Psoas muscle (tissue), 8 donors: Measurements from ENCODE around the gene MPHOSPH9. TPM values are rescaled to one million over a fixed set of nuclear protein-coding genes. Genes with fewer than 3 reads are reported as not detected.
A peak's percentile ranks its signal among the peaks of the same experiment; 100 is the strongest.

Experiments
- ATAC-seq, 4 donors: fragments of 200-7000 bp; cut with Tn5 transposase; one replicate each; pipeline ENCODE4 v1.9.1; 2020; ENCODE audit warnings: moderate library complexity in 3 of 4, mild to moderate bottlenecking in 2 of 4
- DNase-seq, 2 donors: peaks; one replicate each; pipeline ENCODE4 v3.0.0-alpha.2; 2020
- H3K27ac ChIP-seq: fragments of 200-600 bp; one replicate; pipeline ENCODE4 v1.8.0; 2022
- H3K27me3 ChIP-seq, 3 donors: fragments of 200-600 bp in 1 of 3; one replicate each; pipeline versions ENCODE4 v1.6.1 to v1.8.0; 2013 to 2022; ENCODE audit warnings: low read length in 2 of 3, mild to moderate bottlenecking in 2 of 3, moderate library complexity in 1 of 3; ENCODE audit not compliant: insufficient read depth in 3 of 3
- H3K36me3 ChIP-seq, 2 donors: fragments of 200-600 bp in 1 of 2; one replicate each; pipeline versions ENCODE4 v1.6.1 to v1.8.0; 2013 to 2022; ENCODE audit warnings: low read depth in 1 of 2, mild to moderate bottlenecking in 1 of 2, moderate library complexity in 1 of 2; ENCODE audit not compliant: insufficient read depth in 1 of 2
- H3K4me1 ChIP-seq: fragments of 200-600 bp; one replicate; pipeline ENCODE4 v1.8.0; 2022
- H3K4me3 ChIP-seq: fragments of 200-600 bp; one replicate; pipeline ENCODE4 v1.8.0; 2022; ENCODE audit warnings: mild to moderate bottlenecking
- H3K9me3 ChIP-seq: fragments of 200-600 bp; one replicate; pipeline ENCODE4 v1.8.0; 2022
- WGBS, 3 donors: extraction: QIAGEN DNeasy Blood & Tissue Kit; methylation state at CpG; one replicate each; pipeline versions ENCODE4 v1.1.6 to v1.1.7; 2013; 5-methylcytosine and 5-hydroxymethylcytosine counted together
- intact Hi-C, 2 donors: fragments of 100-400 bp; cut with DNase I; formaldehyde crosslinking; loops; one replicate each; pipeline versions ENCODE4 v1.11.0 to v1.14.2; 2022
- polyA plus RNA-seq, 3 donors: library from polyadenylated mRNA; stranded (reverse); fragments of 200-250 nt; gene quantifications; one replicate each; pipeline ENCODE4 v1.2.3, GENCODE V29; 2013
- total RNA-seq, 4 donors: library from RNA; stranded (reverse); fragmentation: NEBNext Ultra II Directional in 2 of 4; extraction: Animal tissue kit (Norgen Biotek cat#: 25700) in 2 of 4; gene quantifications; one replicate each; pipeline versions ENCODE4 v1.2.1 to v1.2.4, GENCODE V29; 2021 to 2023
- TF ChIP-seq, protein P1 (sequence below): fragments of 200-600 bp; IDR thresholded peaks from one replicate; pipeline ENCODE4 v1.8.0; 2022; ENCODE audit warnings: antibody characterized with exemption
- donor health status: healthy with polysubstance abuse.
- donor health status: DM: no; HTN: no; CAD: no; lungs with moderate emphysema.
- donor health status: Bipolar disorder and iron deficiency.
- donor health status: healthy.
- donor health status: DM: yes; HTN: yes; CAD: no.
- donor health status: DM: no; HTN: no; CAD: no.
- donor health status: DM: no; HTN: no; CAD: no.
- donor health status: DM: yes; HTN: yes; CAD: no.

The MPHOSPH9 gene
- total and polyA plus RNA-seq, 7 donors, result 3.2 to 14.4 (median 8.7) TPM

DNA sequence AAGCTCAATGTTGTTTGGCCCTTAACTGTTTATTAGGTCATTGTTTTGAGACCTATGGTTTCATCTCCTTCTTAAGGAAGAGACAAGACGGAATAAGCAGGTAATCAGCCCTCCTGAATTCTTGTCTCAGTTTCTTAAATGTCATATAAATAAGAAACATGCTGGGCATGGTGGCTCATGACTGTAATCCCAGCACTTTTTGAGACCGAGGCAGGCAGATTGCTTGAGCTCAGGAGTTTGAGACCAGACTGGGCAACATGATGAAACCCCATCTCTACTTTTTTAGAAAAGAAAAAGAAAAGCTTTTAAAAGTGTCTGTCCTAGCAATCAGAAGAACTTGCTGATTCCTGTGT is 5.4 kb upstream of the MPHOSPH9 start:
- no peak overlapping the region for H3K4me3 ChIP-seq
- intact Hi-C loops, result loop anchor here in 1 of 2 donors (5.0 kb wide), 1 partner anchor 376 kb away; no protein-coding TSS in a partner anchor
- peaks cover 33% of the 10 kb centered on the region for H3K4me1 ChIP-seq
- peaks cover 0 to 24% of the 10 kb centered on the region in 2 donors for H3K36me3 ChIP-seq
- DNase-seq (no peak), ATAC-seq (no peak)
- TF ChIP-seq, protein P1, sequence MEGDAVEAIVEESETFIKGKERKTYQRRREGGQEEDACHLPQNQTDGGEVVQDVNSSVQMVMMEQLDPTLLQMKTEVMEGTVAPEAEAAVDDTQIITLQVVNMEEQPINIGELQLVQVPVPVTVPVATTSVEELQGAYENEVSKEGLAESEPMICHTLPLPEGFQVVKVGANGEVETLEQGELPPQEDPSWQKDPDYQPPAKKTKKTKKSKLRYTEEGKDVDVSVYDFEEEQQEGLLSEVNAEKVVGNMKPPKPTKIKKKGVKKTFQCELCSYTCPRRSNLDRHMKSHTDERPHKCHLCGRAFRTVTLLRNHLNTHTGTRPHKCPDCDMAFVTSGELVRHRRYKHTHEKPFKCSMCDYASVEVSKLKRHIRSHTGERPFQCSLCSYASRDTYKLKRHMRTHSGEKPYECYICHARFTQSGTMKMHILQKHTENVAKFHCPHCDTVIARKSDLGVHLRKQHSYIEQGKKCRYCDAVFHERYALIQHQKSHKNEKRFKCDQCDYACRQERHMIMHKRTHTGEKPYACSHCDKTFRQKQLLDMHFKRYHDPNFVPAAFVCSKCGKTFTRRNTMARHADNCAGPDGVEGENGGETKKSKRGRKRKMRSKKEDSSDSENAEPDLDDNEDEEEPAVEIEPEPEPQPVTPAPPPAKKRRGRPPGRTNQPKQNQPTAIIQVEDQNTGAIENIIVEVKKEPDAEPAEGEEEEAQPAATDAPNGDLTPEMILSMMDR, result no peak
- no peaks in the 10 kb centered on the region for H3K9me3 ChIP-seq
- H3K27ac ChIP-seq, result no peak overlapping the region
- WGBS, 3 donors, result 65 to 74% (median 71%) methylated on average over 2 of the region's 2 CpGs
- no peaks in the 10 kb centered on the region for H3K27me3 ChIP-seq

DNA sequence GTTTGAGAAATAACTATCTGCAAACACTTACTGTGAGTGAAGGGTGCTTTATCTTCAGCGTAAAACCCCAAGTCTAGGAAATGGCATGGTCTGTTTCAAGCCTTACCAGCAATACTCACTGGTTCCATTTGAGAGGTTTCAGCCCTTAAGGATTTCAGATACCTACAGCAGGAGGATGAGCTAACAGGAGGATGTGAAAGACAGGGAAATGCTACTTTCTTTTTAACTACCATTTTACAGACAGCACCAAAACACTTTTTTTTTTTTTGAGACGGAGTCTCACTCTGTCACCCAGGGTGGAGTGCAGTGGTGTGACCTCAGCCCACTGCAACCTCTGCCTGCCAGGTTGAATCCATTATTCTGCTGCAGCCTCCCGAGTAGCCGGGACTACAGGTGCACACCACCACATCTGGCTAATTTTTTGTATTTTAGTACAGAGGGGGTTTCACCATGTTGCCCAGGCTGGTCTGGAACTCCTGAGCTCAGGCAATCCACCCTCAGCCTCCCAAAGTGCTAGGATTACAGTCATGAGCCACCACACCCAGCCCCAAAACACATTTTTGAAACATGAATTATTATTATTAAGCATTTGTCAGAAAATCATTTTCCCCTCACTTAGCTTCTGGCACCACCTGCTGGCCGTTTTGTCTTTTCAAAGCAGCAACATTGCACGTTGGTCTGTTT is 4.8 kb upstream of the MPHOSPH9 start:
- no peak for ATAC-seq
- Histone ChIP-seq H3K4me3 (no peak overlapping the region), H3K9me3 (no peaks in the 10 kb centered on the region), H3K27ac (no peak overlapping the region), H3K27me3 (no peaks in the 10 kb centered on the region), H3K4me1 (peaks cover 31% of the 10 kb centered on the region), H3K36me3 (peaks cover 0 to 24% of the 10 kb centered on the region in 2 donors)
- peak; percentile 62 to 76 for DNase-seq
- TF ChIP-seq, protein P1, result peak; percentile 69
- intact Hi-C loops, result loop anchor here in 1 of 2 donors (5.0 kb wide), 1 partner anchor 375 kb away; no protein-coding TSS in a partner anchor
- 55 to 59% (median 56%) methylated on average over 6 of the region's 6 CpGs for WGBS, 3 donors

DNA sequence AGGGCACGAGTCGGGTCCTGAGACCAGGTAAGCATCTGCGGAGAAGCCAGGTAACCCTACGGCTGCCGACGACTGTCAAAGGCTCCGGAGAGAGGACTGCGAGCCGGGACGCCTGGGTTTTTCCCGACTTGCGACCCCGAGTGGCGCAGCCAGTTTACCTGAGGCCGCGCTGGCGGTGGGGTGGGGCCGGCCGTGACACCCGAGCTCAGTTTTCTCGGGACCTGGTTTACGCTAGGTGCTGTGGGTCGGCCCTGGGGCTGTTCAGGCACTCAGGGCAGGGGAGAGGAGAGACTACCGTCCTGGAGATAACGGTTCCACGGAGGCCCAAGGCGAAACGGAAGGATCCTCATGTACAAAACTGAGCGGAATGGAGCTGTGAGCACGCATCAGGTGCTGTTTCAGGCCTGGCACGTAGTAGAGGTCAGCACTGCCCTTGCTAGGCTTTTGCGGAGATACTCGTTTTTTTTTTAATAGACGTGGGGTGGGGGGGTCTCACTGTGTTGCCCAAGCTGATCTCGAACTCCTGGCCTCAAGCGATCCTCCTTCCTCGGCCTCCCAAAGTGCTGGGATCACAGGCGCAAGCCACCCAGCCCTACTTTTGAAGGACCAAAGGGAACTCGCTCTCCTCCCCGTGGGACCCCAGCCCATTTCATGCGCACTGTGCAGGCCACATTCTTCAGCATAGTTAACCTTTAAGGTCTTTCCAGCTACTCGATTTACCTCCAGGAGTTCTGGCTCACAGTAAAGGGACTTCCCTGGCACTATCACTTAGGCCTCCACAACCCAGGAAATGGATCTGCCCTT is 766 bp upstream of the MPHOSPH9 start:
- DNase-seq, result no peak
- intact Hi-C loops, result loop anchor here (5.0 kb wide), 3 partner anchors 191 to 706 kb away; partner anchors contain the start of genes KNTC1 (in 1 of the 2), OGFOD2 (in 1 of the 2) and RSRC2 (in 1 of the 2)
- peak; percentile 2 to 36 (median 22) for ATAC-seq
- 4 to 5% (median 4%) methylated on average over 40 to 42 of the region's 42 CpGs for WGBS, 3 donors
- Histone ChIP-seq H3K36me3 (peaks cover 0 to 12% of the 10 kb centered on the region in 2 donors), H3K27me3 (no peaks in the 10 kb centered on the region), H3K27ac (peak overlapping the region; percentile 95), H3K4me1 (peaks cover 35% of the 10 kb centered on the region), H3K4me3 (peak overlapping the region; percentile 100), H3K9me3 (no peaks in the 10 kb centered on the region)
- TF ChIP-seq, protein P1, result no peak

DNA sequence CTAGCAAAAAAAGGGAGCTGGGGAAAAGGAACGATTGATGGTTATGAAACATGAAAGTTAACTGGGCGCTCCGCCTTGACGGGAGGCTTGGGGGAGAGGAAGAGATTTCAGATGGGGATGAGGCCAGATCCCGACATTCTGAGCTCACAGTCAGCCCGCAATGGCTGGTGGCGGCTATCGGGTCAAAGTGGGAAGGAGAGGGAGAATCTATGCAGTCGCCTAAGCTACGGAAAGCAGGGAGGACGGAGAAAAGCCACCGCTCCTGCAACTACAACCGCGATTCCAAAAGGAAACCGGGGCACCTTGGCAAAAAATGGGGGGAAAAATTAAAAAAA is 502 bp downstream of the MPHOSPH9 start:
- no peaks in the 10 kb centered on the region for H3K27me3 ChIP-seq
- H3K4me1 ChIP-seq, result peaks cover 35% of the 10 kb centered on the region
- DNase-seq (no peak), ATAC-seq (peak; percentile 0 to 16 (median 1))
- H3K4me3 ChIP-seq, result peak overlapping the region; percentile 100
- TF ChIP-seq, protein P1, result no peak
- WGBS, 3 donors, result 0 to 2% (median 0%) methylated on average over 15 of the region's 15 CpGs
- H3K9me3 ChIP-seq, result no peaks in the 10 kb centered on the region
- peak overlapping the region; percentile 95 for H3K27ac ChIP-seq
- intact Hi-C loops, result loop anchor here (5.0 kb wide), 3 partner anchors 190 to 705 kb away; partner anchors contain the start of genes KNTC1 (in 1 of the 2), OGFOD2 (in 1 of the 2) and RSRC2 (in 1 of the 2)
- H3K36me3 ChIP-seq, result peaks cover 0 to 22% of the 10 kb centered on the region in 2 donors
